NK-92 (cell line): ENCODE results near the gene PIP4P1.
"Not testable (repeated sequence)": the region's sequence is repeated elsewhere in the genome, so short reads cannot be mapped to it uniquely, and the experiment has no call there.

Experiments used
- DNase-seq: peaks from one replicate; lab custom pipeline; 2025; ENCODE audit not compliant: unreplicated experiment; lab: John Stamatoyannopoulos, UW

PIP4P1 gene

DNA sequence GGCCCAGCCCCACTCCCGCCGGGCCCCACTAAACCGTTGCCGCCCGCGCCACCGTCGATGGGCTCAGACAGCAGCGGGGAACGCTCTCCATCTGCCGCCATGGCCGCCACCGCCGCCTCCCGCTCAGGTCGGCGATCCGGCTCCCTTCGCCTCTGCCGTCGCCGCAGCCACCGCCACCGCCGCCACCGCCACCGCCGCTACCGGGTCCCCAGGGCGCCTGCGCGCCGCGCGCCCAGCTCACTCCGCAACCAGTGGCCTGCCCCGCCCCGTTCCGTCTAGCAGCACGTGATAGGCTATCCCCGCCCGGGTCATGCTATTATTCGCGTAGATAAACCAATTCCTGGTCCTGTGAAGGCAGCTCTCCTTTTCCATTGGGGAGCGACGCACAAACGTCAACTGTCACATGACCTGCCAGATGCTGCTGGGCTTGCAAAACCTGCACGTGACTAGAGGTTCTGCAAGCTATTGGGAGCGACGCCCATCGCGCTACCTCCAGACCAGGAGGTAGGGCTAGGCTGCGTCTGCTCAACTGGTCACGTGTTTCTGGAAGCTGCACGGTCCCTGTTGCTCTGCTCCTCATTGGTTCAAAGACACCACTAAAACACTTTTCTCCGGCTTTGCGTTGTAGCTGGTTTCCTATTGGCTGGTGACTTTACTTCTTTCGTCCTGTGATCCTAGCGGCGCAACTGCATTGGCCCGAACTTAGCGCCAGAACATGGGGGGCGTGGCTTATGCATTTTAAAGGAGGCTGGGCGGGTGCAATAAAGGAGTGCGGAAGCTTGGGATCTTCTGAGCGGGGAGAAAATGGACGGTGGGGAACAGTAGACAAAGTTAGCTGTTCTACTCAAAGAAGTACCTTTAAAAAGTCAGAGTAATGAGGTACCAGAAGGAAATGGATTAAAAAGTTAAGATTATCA, at the start of gene PIP4P1:
TSS of gene PIP4P1 (minus strand) at position 210 of the 917 bp plus-strand sequence. CDS start at position 101, 109 bp downstream.
- DNase-seq, result peak; percentile 93

DNA sequence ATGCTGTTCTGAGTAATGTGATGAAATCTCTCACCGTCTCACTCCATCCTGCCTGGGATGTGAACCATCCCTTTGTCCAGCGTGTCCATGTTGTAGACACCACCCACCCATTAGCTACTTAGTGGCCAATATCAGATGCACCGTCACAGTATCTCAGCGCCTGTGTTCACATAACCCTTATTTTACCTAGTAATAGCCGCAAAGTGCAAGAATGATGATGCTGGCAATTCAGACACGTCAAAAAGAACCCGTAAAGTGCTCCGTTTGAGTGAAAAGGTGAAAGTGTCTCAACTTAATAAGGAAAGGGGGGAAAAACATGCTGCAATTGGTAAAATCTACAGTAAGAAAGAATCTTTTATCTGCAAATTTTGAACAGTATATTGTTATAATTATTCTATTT, 47.1 kb upstream of the PIP4P1 start:
- DNase-seq, result no peak

DNA sequence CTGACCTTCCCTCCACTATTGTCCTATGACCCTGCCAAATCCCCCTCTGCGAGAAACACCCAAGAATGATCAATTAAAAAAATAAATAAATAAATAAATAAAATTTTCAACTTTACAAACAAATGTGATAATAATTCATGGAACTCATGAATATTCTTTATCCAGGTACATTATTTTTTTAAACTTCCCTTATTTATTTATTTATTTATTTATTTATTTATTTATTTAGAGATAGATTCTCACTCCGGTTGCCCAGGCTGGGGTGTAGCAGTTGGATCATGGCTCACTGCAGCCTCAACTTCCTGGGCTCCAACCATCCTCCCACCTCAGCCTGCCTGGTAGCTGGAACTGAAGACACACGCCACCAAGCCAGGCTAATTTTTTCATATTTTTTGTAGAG, 46.3 kb upstream of the PIP4P1 start:
- not testable (repeated sequence) for DNase-seq

DNA sequence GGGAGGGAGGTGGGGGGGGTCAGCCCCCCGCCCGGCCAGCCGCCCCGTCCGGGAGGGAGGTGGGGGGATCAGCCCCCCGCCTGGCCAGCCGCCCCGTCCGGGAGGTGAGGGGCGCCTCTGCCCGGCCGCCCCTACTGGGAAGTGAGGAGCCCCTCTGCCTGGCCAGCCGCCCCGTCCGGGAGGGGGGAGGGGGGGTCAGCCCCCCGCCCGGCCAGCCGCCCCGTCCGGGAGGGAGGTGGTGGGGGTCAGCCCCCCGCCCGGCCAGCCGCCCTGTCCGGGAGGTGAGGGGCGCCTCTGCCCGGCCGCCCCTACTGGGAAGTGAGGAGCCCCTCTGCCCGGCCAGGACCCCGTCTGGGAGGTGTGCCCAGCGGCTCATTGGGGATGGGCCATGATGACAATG, 45.5 kb upstream of the PIP4P1 start:
- DNase-seq, result not testable (repeated sequence)

DNA sequence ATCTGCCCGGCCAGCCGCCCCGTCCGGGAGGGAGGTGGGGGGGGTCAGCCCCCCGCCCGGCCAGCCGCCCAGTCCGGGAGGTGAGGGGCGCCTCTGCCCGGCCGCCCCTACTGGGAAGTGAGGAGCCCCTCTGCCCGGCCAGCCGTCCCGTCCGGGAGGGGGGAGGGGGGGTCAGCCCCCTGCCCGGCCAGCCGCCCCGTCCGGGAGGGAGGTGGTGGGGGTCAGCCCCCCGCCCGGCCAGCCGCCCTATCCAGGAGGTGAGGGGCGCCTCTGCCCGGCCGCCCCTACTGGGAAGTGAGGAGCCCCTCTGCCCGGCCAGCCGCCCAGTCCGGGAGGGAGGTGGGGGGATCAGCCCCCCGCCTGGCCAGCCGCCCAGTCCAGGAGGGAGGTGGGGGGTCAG, 45.0 kb upstream of the PIP4P1 start:
- not testable (repeated sequence) for DNase-seq

DNA sequence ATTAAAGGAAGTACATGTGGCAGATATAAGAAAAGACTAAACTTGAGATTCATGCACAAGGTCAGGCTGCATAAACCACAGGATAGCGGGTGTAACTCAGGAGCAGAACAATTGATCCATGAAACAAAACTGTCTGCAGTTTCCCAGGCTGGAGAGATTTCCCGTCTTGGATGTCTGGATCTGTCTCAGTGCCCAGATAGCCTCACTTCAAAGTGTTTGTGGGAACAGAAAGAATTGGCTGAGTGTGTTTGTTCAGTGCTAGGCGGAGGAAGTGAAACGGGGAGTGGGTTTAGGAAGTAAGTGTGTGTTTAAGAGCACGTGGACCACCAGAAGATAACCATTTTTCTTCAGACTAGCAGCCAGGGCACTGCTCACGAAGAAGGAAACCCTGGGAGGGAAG, 42.7 kb upstream of the PIP4P1 start:
- DNase-seq, result no peak

DNA sequence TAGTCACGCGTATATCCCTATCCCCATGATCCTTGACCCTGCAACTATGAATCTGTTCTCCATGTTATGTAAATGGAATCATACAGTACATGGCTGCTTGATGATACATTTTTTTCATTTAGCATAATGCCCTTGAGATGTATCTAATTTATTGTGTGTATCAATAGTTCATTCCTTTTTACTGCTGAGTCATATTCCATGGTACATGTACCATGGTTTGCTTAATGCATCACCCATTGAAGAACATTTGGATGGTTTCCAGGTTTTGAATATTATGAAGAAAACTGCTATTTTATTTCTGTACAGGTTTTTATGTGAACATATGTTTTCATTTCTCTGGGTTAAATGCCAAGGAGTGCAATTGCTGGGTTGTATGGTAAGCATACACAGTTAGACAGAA, 40.1 kb upstream of the PIP4P1 start:
- no peak for DNase-seq

DNA sequence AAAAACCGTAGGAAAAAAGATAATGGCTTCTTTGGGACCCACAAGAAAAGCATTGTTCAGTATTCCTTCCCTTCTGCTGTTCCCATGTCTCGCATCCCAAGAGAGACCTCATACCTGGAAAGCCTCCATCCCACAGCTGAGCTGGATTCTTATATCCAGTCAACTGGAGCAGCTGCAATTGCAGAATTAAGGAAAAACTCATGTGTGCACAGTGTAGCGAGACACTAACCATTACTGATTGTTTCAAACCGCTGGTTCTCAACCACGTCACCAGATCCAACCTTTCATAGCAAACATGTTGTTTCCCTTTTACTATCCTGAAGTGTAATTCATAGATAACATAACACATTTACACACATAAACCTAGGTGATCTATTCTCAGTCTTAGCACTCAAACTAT, 38.6 kb upstream of the PIP4P1 start:
- DNase-seq, result no peak

DNA sequence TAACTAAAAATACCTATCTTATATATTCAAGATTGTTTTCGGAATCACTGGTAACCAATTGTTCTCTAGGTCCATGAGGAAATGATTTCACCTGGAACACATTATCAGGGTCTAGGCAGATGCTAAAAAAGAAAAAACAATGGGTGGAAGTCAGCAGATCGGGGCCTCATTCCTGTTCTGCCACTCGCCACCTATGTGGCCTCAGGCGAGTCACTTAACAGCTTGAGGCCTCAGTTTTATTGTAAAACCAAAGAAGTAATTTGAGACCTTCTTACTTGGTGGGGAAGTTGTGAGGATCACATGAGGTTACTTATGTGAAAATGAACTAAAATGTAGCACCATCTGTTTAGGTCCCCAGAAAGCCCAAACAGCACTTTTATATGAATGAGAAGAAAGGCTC, 37.9 kb upstream of the PIP4P1 start:
- no peak for DNase-seq

DNA sequence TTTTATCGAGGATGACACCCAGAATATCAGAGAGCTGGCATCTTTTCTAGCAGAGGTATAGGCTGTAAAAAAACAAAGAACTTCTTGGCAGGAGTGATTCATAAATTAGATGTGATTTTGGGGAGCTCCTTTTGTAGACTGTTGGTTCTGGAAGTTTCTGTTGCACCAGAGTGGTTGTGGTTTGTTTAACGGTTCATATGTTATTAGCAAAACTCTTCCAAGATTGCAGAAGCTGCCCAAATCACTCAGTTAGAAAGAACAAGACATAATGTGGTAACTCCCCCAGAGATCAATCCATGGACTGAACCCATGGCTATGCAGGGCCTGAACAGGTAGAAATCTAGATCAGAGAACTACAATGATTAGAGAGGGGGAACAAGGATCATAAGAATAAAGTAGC, 37.4 kb upstream of the PIP4P1 start:
- DNase-seq, result no peak

DNA sequence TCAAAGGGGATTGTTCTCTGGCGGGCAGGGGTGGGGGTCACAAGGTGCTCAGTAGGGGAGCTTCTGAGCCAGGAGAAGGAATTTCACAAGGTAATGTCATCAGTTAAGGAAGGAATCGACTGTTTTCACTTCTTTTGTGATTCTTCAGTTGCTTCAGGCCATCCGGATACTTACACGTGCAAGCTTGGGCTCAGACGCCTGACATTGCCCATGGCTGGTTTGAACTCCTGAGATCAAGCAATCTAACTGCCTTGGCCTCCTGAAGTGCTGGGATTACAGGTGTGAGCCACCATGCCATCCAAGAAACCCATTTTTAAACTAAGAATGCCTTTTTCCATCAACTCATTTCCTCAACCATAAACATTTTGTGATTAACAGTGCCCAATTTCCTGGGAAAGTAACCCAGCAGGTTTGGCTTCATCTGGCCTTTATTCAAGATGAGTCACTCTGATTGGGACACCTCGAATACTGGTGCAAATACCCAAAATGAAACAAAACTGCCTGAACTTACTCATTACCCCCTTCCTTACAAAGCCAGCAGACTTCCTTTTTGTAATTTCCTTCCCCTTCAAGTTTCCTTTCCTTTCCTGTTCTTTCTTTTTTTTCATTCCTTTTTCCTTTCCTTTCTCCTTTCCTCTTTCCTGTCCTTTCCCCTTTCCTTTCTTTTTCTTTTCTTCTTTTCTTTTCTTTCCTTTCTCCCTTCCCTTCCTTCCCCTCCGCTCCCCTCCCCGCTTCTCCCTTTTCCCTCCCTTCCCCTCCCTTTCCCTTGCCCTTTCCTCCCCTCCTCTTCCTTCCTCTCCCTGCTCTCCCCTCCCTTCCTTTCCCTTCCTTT, 33.9 kb upstream of the PIP4P1 start:
- no peak for DNase-seq

DNA sequence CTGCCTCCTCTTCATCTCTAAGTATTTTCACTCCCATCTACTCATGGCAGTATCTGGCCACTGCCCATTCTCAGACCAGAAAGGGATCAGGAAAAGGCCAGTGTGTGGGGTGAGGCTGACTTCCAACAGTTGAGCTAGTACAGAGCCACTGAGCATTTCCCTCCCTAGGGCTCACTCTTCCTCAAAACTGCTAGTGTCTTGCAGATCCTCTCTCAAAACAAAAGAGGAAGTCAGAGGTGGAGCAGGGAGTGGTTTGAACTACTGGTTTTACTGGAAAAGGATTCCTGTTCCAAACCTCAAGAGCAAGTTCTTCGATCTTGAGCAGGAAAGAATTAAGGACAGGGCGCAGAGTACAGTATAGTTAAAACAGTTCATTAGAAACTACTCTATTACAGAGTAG, 32.4 kb upstream of the PIP4P1 start:
- DNase-seq, result no peak

DNA sequence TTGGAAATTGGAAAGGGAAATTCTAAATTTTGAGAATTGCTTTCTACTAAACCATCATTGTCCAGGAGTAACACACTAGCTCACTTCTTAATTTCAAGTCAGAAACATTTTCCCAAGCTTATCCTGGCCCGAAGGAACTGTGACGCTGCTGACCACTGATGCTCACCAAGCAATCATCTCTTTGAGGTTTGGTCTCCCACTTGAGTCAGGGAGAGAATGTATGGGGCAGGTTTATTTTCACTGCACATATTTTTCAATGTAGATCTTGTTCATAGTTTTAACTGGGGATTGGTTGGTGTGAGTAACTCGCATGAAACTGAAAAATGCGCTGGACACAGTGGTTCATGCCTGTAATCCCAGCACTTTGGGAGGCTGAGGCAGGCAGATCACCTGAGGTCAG, 31.3 kb upstream of the PIP4P1 start:
- DNase-seq, result no peak

DNA sequence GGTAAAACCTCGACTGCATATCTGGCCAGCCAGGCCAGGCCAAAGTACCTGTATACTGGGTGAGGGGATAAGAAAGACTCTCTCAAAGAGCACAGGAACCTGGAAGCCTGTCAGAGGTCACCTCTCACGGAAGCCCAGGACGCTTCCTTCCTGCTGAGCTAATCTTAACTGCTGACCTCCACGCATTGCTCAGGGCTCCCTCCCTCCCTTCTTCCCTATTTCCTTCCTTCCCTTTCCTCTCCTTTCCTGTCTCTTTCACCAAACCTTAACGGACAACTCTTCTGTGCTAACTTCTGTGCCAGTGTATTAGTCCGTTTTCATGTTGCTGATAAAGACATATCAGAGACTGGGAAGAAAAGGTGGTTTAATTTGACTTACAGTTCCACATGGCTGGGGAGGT, 29.3 kb upstream of the PIP4P1 start:
- no peak for DNase-seq

DNA sequence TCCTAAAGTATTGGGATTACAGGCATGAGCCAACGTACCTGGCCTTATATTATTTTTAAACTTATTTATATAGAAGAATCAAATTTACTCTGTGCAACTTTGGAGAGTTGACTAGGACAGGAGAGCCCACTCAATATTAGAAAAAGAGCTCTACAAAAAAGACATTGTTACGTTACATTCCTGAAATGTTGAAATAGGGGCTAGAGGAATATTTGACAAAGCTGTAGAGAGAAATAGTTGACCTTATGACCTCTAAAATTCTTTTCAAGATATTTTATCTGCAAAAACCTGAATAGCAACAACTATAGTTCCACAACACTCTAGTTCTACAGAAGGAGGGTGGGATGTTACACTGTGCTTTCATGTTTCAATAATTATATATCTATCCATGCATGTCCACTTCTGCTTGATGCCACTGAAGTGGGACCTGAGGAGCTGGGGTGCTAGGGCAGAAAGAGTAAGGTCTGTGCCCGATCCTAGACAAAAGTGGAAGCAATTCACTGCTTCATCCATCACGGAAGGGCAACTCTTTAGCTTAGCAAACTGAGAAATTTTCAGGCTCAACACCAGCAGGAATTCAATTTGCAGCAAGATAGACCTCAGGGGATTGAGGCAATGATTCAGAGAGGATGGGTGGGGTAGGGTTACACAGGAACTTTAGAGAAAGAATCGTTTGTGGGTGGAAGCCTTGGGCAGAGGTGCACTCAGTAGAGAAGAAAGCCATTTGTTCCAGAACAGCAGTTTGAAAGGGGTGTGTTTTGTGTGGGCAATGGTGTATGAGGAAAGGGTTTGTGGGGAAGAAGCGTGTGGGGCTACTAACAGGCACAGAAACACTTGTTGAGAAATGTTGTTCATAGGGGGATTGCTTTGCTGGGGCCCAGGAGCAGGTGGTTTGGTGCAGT, 28.1 kb upstream of the PIP4P1 start:
- no peak for DNase-seq

DNA sequence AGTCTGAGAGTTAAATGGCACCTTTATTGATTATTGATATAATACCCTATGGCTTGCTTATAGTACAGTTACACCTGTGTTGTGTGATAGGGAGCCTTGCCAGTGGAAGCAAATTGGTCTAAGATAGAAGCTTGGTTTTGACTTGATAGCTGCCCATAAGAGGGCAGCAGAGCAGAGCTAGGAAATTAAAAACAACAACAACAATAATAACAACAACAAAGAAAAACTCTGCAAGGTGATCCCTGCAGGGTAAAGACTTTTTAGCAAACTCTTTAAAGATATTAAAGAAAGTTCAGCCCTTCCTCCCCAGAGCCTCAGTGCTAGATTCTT, 26.1 kb upstream of the PIP4P1 start:
- no peak for DNase-seq

DNA sequence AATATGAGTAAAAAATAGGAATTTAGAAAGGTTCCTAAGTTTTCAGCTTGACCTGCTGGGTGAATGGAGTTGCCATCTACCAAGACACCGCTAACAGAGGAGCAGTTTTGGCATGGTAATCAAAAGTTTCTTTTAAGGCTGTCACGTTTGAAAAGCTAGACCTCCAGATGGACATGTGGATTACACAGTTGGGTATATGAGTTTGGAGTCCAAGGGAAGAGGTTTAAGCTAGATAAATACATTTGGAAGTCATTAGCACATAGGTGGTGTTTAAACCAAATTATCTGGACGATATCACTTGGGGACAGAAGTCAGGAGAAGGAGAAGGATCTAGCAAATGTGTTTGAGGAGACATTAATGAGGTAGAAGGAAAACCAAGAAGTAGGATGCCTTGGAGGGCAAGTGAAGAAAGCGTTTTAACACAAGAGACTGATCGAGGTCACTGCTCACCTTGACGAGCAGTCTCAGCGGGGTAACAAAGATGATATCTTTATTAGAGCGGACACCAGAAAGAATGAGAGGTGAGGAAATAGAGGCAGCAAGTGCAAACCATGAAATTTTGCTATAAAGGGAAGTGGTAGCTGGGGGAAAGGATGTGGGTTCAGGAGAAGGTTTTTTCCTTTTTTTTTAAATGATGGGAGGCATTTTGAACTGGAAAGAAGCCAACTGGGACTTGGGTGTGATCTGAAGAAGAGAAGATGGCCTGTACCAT, 25.6 kb upstream of the PIP4P1 start:
- no peak for DNase-seq

DNA sequence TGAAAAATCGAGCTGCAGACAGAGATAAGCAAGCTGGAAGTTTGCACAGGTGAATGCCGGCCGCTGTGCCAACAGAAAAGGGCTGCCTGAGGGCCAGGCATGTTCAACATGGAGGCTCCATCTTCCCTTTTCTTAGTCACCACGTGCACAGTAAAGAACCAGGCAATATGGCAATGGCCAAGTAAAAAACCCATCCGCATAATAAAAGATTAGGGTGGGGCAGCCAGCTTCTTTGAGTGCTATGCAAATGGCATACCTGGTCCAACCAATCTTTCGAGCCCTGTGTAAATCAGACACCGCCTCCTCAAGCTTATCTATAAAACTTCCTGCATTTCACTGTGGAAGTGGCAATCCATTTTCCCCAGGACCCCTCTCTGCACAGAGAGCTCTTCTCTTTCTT, 24.7 kb upstream of the PIP4P1 start:
- DNase-seq, result no peak

DNA sequence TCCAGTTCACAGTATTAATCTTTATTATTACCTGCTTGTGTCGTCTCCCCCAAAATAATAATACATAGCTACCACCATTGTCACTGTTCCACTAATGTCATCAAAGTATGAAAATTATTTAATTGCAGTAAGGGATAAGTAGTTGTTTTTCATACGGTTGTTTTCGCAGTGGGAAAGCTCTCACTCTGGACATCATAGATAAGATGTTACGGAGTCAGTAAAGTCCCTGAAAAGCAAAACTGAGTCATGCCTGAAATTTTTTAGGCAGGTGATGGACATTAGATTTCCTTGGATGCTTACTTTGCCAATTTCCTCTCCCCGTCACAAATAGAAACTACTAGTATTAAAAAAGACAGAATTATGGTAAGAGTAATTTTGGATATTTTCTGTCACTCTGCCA, 21.1 kb upstream of the PIP4P1 start:
- no peak for DNase-seq

DNA sequence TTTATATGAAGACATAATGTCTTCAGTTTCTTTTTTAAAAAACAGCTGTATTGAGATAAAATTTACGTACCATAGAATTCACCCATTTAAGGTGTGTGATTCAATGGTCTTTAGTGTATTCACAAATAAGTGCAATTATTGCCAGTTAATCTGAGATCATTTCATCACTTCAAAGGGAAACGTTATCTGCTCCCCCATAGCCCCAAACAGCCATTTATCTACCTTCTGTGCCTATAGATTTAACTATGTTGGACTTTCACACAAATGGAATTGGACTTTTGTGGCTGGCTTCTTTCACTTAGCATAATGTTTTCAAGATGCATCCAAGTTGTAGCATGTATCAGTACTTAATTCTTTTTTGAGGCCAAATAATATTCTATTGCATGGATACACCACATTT, 17.7 kb upstream of the PIP4P1 start:
- no peak for DNase-seq
